Prostate gland (tissue), 2 donors: ENCODE data around the gene PSG4. TPM values are rescaled to one million over a fixed set of nuclear protein-coding genes. Genes with fewer than 3 reads are reported as not detected.
"Not testable (repeated sequence)": the region's sequence is repeated elsewhere in the genome, so short reads cannot be mapped to it uniquely, and the experiment has no call there.

Experiments
- DNase-seq: peaks from one replicate; pipeline ENCODE4 v3.0.0-alpha.2; 2019; ENCODE audit warnings: low spot score
- H3K27ac ChIP-seq, 2 donors: fragments of 200-600 bp; sonication (generic); 2 replicates each; pipeline ENCODE4 v1.5.1; 2017 to 2019
- H3K27me3 ChIP-seq: fragments of 200-600 bp; sonication (generic); replicated peaks from 2 replicates; pipeline ENCODE4 v1.5.1; 2019; ENCODE audit not compliant: insufficient read depth
- H3K36me3 ChIP-seq, 2 donors: fragments of 200-600 bp; sonication (generic); 1 replicate in 1 of 2; 2 replicates in 1 of 2; pipeline versions ENCODE4 v1.5.1 to v1.8.1; 2017 to 2019
- H3K4me1 ChIP-seq: fragments of 200-600 bp; sonication (generic); replicated peaks from 2 replicates; pipeline ENCODE4 v1.5.1; 2019
- H3K4me3 ChIP-seq, 2 donors: fragments of 200-600 bp; sonication (generic); 2 replicates each; pipeline ENCODE4 v1.5.1; 2017 to 2019
- H3K9me3 ChIP-seq: fragments of 200-600 bp; sonication (generic); 2 replicates; pipeline ENCODE4 v1.5.1; 2017
- WGBS: methylation state at CpG from one replicate; pipeline ENCODE4 v1.1.5; 2018; 5-methylcytosine and 5-hydroxymethylcytosine counted together
- intact Hi-C: fragments of 100-400 bp; cut with DNase I; formaldehyde crosslinking; loops from one replicate; pipeline ENCODE4 v1.14.2; 2022
- total RNA-seq, 2 donors: library from RNA; depleted of rRNA; stranded (reverse); fragments of >200 nt; gene quantifications; one replicate each; pipeline ENCODE4 v1.1.0, GENCODE V29; 2016

The PSG4 gene
- 1 to 10 TPM in 1 of 2 donors, under 1 TPM in 1; 0.68 to 1.2 TPM for total RNA-seq

GRCh38 chr19:43205471-43206105 is at the start of gene PSG4:
Gene PSG4, minus strand, starts transcription at chr19:43205638. Its CDS starts 102 bp downstream, at chr19:43205536.
- H3K4me1 ChIP-seq, H3K27me3 ChIP-seq, H3K4me3 ChIP-seq, intact Hi-C loops, DNase-seq, H3K36me3 ChIP-seq, H3K9me3 ChIP-seq, H3K27ac ChIP-seq: not testable (repeated sequence)
- WGBS: 62% methylated on average over 9 of the region's 9 CpGs

- H3K4me3 ChIP-seq, DNase-seq, H3K27ac ChIP-seq, H3K9me3 ChIP-seq, intact Hi-C loops, H3K27me3 ChIP-seq, H3K4me1 ChIP-seq, H3K36me3 ChIP-seq: not testable (repeated sequence)
- WGBS: 15% methylated on average over 1 of the region's 1 CpG
Measured at GRCh38 chr19:43251428-43251827, 46.0 kb upstream of the PSG4 start.

- intact Hi-C loops, H3K4me3 ChIP-seq, H3K4me1 ChIP-seq, H3K27me3 ChIP-seq, H3K36me3 ChIP-seq, H3K9me3 ChIP-seq, DNase-seq, H3K27ac ChIP-seq: not testable (repeated sequence)
- 41% methylated on average over 5 of the region's 5 CpGs for WGBS
Measured at GRCh38 chr19:43250296-43250695, 44.9 kb upstream of the PSG4 start.

- not testable (repeated sequence) for H3K27ac ChIP-seq, DNase-seq, H3K36me3 ChIP-seq
Measured at GRCh38 chr19:43248635-43249002, 43.2 kb upstream of the PSG4 start.

GRCh38 chr19:43247243-43247880 is 41.9 kb upstream of the PSG4 start:
- H3K27ac ChIP-seq, DNase-seq, intact Hi-C loops, H3K9me3 ChIP-seq, H3K4me3 ChIP-seq, H3K27me3 ChIP-seq, H3K36me3 ChIP-seq, H3K4me1 ChIP-seq: not testable (repeated sequence)
- WGBS: 69% methylated on average over 13 of the region's 13 CpGs

More at GRCh38 chr19:43248635-43249002, 43.2 kb upstream of the PSG4 start:
- H3K4me1 ChIP-seq, H3K27me3 ChIP-seq, H3K9me3 ChIP-seq, intact Hi-C loops, H3K4me3 ChIP-seq: not testable (repeated sequence)
- 68% methylated on average over 1 of the region's 1 CpG for WGBS

GRCh38 chr19:43245848-43246247 is 40.4 kb upstream of the PSG4 start:
- H3K36me3 ChIP-seq, H3K27me3 ChIP-seq, DNase-seq, intact Hi-C loops, H3K27ac ChIP-seq, H3K9me3 ChIP-seq, H3K4me1 ChIP-seq, H3K4me3 ChIP-seq: not testable (repeated sequence)
- WGBS: 91% methylated on average over 3 of the region's 3 CpGs

- H3K4me3 ChIP-seq, intact Hi-C loops, H3K27ac ChIP-seq, H3K9me3 ChIP-seq, H3K4me1 ChIP-seq, H3K36me3 ChIP-seq, DNase-seq, H3K27me3 ChIP-seq: not testable (repeated sequence)
- 93% methylated on average over 2 of the region's 2 CpGs for WGBS
Measured at GRCh38 chr19:43242211-43242610, 36.8 kb upstream of the PSG4 start.

- H3K27me3 ChIP-seq, H3K36me3 ChIP-seq, H3K27ac ChIP-seq, DNase-seq, H3K9me3 ChIP-seq, H3K4me1 ChIP-seq, intact Hi-C loops, H3K4me3 ChIP-seq: not testable (repeated sequence)
- 77% methylated on average over 4 of the region's 4 CpGs for whole genome bisulfite sequencing
Measured at GRCh38 chr19:43238213-43238612, 32.8 kb upstream of the PSG4 start.

GRCh38 chr19:43235686-43236085 is 30.2 kb upstream of the PSG4 start:
- DNase-seq, H3K36me3 ChIP-seq, H3K4me1 ChIP-seq, H3K27ac ChIP-seq, H3K27me3 ChIP-seq, H3K4me3 ChIP-seq, intact Hi-C loops, H3K9me3 ChIP-seq: not testable (repeated sequence)
- WGBS: 63% methylated on average over 3 of the region's 3 CpGs
